ENCODE results near the gene CACNG5. TPM values are rescaled to one million over a fixed set of nuclear protein-coding genes. Genes with fewer than 3 reads are reported as not detected.

The CACNG5 gene
- total and polyA plus RNA-seq, 2 donors (not counting 1 experiment from before 2014, with no cell fraction given): not detected

DNA sequence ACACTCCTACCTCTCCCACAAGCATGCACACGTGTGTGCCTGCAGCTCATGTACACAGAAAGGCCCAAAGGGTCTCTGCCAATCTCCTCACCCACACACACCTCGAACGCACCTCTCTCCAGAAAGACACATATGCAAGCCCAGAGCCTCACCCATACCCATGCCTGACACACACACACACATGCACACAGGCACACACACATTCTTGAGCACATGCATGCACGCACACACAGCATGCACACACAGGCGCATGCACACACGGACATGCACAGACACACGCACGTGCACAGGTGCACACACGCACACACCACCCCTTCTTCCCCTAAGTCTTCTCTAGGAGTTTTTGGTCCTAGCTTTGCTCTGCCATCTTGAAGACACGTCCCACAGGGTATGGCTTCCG, 80.9 kb downstream of the CACNG5 start:
- Histone ChIP-seq H3K9ac (ENCODE audit: insufficient read depth, low read length) (no peak overlapping the region), H3K27me3 (ENCODE audit: control insufficient read depth, insufficient read depth, low read length) (no peaks in the 10 kb centered on the region), H3K9me3 (ENCODE audit: control insufficient read depth, insufficient read depth, low read depth, low read length) (no peaks in the 10 kb centered on the region), H3K79me2 (ENCODE audit: control insufficient read depth, insufficient read depth, low read length) (no peaks in the 10 kb centered on the region), H3K27ac (ENCODE audit: insufficient read depth, low read length) (no peak overlapping the region), H3K4me1 (ENCODE audit: control insufficient read depth, extremely low read depth, insufficient read depth, low read length) (no peaks in the 10 kb centered on the region), H3K36me3 (ENCODE audit: control insufficient read depth, insufficient read depth, low read length) (no peaks in the 10 kb centered on the region), H3K4me2 (ENCODE audit: extremely low read depth, insufficient read depth, low read length) (no peak overlapping the region), H2AFZ (ENCODE audit: low read length) (no peak overlapping the region), H4K20me1 (ENCODE audit: control insufficient read depth, extremely low read depth, insufficient read depth, low read length) (no peaks in the 10 kb centered on the region), H3K4me3 (replicated peaks in 1 of 4; ENCODE audit: control extremely low read depth in 1 of 4, insufficient read depth in 1 of 4, low read depth in 3 of 4, low read length in 4 of 4) (no peak overlapping the region)
- DNase-seq (ENCODE audit: low read depth in 2 of 2): no peak
- no peak for TF ChIP-seq EZH2 (IDR thresholded peaks at IDR 0.05; ENCODE audit: low read length, missing control alignments)
- TF ChIP-seq CTCF (conservative IDR thresholded peaks at IDR 0.05 in 1 of 2, IDR thresholded peaks at IDR 0.05 in 1 of 2; ENCODE audit: low read depth in 1 of 2, low read length in 2 of 2): no peak

- Histone ChIP-seq H3K27me3 (ENCODE audit: control insufficient read depth, insufficient read depth, low read length) (no peaks in the 10 kb centered on the region), H3K79me2 (ENCODE audit: control insufficient read depth, insufficient read depth, low read length) (no peaks in the 10 kb centered on the region), H3K4me3 (replicated peaks in 1 of 4; ENCODE audit: control extremely low read depth in 1 of 4, insufficient read depth in 1 of 4, low read depth in 3 of 4, low read length in 4 of 4) (no peak overlapping the region), H3K9ac (ENCODE audit: insufficient read depth, low read length) (no peak overlapping the region), H3K4me1 (ENCODE audit: control insufficient read depth, extremely low read depth, insufficient read depth, low read length) (no peaks in the 10 kb centered on the region), H3K27ac (ENCODE audit: insufficient read depth, low read length) (no peak overlapping the region), H3K36me3 (ENCODE audit: control insufficient read depth, insufficient read depth, low read length) (no peaks in the 10 kb centered on the region), H3K4me2 (ENCODE audit: extremely low read depth, insufficient read depth, low read length) (no peak overlapping the region), H3K9me3 (ENCODE audit: control insufficient read depth, insufficient read depth, low read depth, low read length) (no peaks in the 10 kb centered on the region), H4K20me1 (ENCODE audit: control insufficient read depth, extremely low read depth, insufficient read depth, low read length) (no peaks in the 10 kb centered on the region), H2AFZ (ENCODE audit: low read length) (no peak overlapping the region)
- DNase-seq (ENCODE audit: low read depth in 2 of 2): no peak
- no peak for TF ChIP-seq EZH2 (IDR thresholded peaks at IDR 0.05; ENCODE audit: low read length, missing control alignments)
- TF ChIP-seq CTCF (conservative IDR thresholded peaks at IDR 0.05 in 1 of 2, IDR thresholded peaks at IDR 0.05 in 1 of 2; ENCODE audit: low read depth in 1 of 2, low read length in 2 of 2): no peak
Observed at GRCh38 chr17:66916946-66917345, 82.0 kb downstream of the CACNG5 start.

- Histone ChIP-seq H3K27me3 (ENCODE audit: control insufficient read depth, insufficient read depth, low read length) (no peaks in the 10 kb centered on the region), H3K79me2 (ENCODE audit: control insufficient read depth, insufficient read depth, low read length) (no peaks in the 10 kb centered on the region), H3K9me3 (ENCODE audit: control insufficient read depth, insufficient read depth, low read depth, low read length) (no peaks in the 10 kb centered on the region), H3K4me1 (ENCODE audit: control insufficient read depth, extremely low read depth, insufficient read depth, low read length) (no peaks in the 10 kb centered on the region), H2AFZ (ENCODE audit: low read length) (no peak overlapping the region), H4K20me1 (ENCODE audit: control insufficient read depth, extremely low read depth, insufficient read depth, low read length) (no peaks in the 10 kb centered on the region), H3K36me3 (ENCODE audit: control insufficient read depth, insufficient read depth, low read length) (no peaks in the 10 kb centered on the region), H3K4me2 (ENCODE audit: extremely low read depth, insufficient read depth, low read length) (no peak overlapping the region), H3K4me3 (replicated peaks in 1 of 4; ENCODE audit: control extremely low read depth in 1 of 4, insufficient read depth in 1 of 4, low read depth in 3 of 4, low read length in 4 of 4) (no peak overlapping the region), H3K27ac (ENCODE audit: insufficient read depth, low read length) (no peak overlapping the region), H3K9ac (ENCODE audit: insufficient read depth, low read length) (no peak overlapping the region)
- TF ChIP-seq CTCF (conservative IDR thresholded peaks at IDR 0.05 in 1 of 2, IDR thresholded peaks at IDR 0.05 in 1 of 2; ENCODE audit: low read depth in 1 of 2, low read length in 2 of 2) (no peak), EZH2 (IDR thresholded peaks at IDR 0.05; ENCODE audit: low read length, missing control alignments) (no peak)
- DNase-seq (ENCODE audit: low read depth in 2 of 2): no peak
Observed at GRCh38 chr17:66918896-66919295, 84.0 kb downstream of the CACNG5 start.

Data from fibroblast of lung (primary cell).